Natural killer cell treated with Interleukin-12 subunit alpha and Interleukin-12 subunit beta and Interleukin-15 and Interleukin-18, amount 100 ng/mL, for 72 hours (primary cell): Measurements from ENCODE around the gene ABCC6. TPM values are rescaled to one million over a fixed set of nuclear protein-coding genes. Genes with fewer than 3 reads are reported as not detected.
"Not testable (repeated sequence)": the region's sequence is repeated elsewhere in the genome, so short reads cannot be mapped to it uniquely, and the experiment has no call there.

Experiments
- ATAC-seq, 2 donors: fragments of 150-1000 bp; cut with Tn5 transposase in 1 of 2; sonication (Bioruptor Pico), chemical (Tn5 transposase) in 1 of 2; 2 replicates each; pipeline ENCODE4 v1.10.0; 2021
- DNase-seq: peaks from one replicate; pipeline ENCODE4 v3.0.0; 2022; ENCODE audit warnings: low spot score
- H3K27ac Mint-ChIP-seq, 2 donors: 1 replicate in 1 of 2; 2 replicates in 1 of 2; pipeline ENCODE4 v1.8.0; 2022; ENCODE audit warnings: mixed read lengths in 2 of 2, mild to moderate bottlenecking in 1 of 2, moderate library complexity in 1 of 2
- H3K27me3 Mint-ChIP-seq, 2 donors: 1 replicate in 1 of 2; 2 replicates in 1 of 2; pipeline ENCODE4 v1.8.0; 2022; ENCODE audit warnings: mixed read lengths in 2 of 2
- H3K36me3 Mint-ChIP-seq: one replicate; pipeline ENCODE4 v1.8.0; 2022; ENCODE audit warnings: mixed read lengths
- H3K4me1 Mint-ChIP-seq, 2 donors: 1 replicate in 1 of 2; 2 replicates in 1 of 2; pipeline ENCODE4 v1.8.0; 2022; ENCODE audit warnings: low read depth in 2 of 2, mixed read lengths in 2 of 2, mild to moderate bottlenecking in 1 of 2
- H3K4me3 Mint-ChIP-seq: one replicate; pipeline ENCODE4 v1.8.0; 2022; ENCODE audit warnings: mixed read lengths
- H3K9me3 Mint-ChIP-seq: 2 replicates; pipeline ENCODE4 v1.8.0; 2022; ENCODE audit warnings: mixed read lengths
- total RNA-seq, 2 donors: library from RNA; stranded (reverse); gene quantifications; one replicate each; pipeline ENCODE4 v1.2.3, GENCODE V29; 2022

The ABCC6 gene
- total RNA-seq, 2 donors from 2014 or later: not detected

DNA sequence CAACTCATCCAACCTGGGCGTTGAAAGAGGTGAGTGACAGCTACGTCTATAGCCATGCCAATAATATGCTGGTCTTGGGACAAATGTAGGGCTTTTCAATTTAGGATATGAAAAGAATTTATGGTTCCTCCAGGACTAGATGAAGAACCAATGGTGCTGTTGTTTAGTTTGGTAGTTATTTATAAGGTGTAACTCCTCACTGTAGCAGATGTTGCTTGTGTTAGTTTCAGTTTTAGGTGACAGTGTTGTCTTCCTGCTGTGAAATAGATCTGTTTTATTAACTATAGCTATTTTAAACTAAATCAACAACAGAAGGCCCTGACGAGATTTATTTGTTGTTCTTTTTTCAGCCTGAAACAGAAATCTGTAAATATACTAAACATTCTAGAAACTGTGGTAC, 24.1 kb upstream of the ABCC6 start:
- not testable (repeated sequence) for DNase-seq, H3K36me3 Mint-ChIP-seq, H3K9me3 Mint-ChIP-seq, H3K27me3 Mint-ChIP-seq, ATAC-seq, H3K4me3 Mint-ChIP-seq, H3K4me1 Mint-ChIP-seq, H3K27ac Mint-ChIP-seq

- H3K27ac Mint-ChIP-seq, H3K36me3 Mint-ChIP-seq, ATAC-seq, H3K9me3 Mint-ChIP-seq, H3K4me3 Mint-ChIP-seq, DNase-seq, H3K27me3 Mint-ChIP-seq, H3K4me1 Mint-ChIP-seq: not testable (repeated sequence)
Measured at GRCh38 chr16:16246578-16247262, 23.4 kb upstream of the ABCC6 start.

DNA sequence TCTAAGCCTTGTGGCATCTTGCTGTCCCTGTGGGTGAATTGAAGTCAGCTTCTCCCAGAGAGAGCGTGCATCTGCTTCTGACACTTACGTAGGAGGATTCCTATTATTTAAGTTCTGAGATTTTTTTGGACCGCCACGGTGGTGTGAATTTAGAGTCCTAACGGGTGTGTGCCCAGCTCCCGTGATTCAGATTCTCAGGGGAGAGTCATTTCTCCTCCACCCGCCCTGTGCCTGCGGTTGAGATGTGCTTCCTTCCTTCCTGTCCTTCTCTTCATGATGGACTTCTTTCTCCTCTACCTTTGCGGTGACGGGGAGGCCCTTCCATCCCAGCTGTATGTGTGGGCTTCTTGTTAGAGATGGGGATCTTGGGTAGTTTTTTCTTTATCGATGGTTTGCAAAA, 20.6 kb upstream of the ABCC6 start:
- ATAC-seq, H3K27ac Mint-ChIP-seq, H3K9me3 Mint-ChIP-seq, H3K4me3 Mint-ChIP-seq, H3K27me3 Mint-ChIP-seq, DNase-seq, H3K36me3 Mint-ChIP-seq, H3K4me1 Mint-ChIP-seq: not testable (repeated sequence)

- not testable (repeated sequence) for DNase-seq, H3K27me3 Mint-ChIP-seq, ATAC-seq, H3K36me3 Mint-ChIP-seq, H3K4me1 Mint-ChIP-seq, H3K4me3 Mint-ChIP-seq, H3K9me3 Mint-ChIP-seq, H3K27ac Mint-ChIP-seq
Measured at GRCh38 chr16:16240667-16241066, 17.4 kb upstream of the ABCC6 start.

DNA sequence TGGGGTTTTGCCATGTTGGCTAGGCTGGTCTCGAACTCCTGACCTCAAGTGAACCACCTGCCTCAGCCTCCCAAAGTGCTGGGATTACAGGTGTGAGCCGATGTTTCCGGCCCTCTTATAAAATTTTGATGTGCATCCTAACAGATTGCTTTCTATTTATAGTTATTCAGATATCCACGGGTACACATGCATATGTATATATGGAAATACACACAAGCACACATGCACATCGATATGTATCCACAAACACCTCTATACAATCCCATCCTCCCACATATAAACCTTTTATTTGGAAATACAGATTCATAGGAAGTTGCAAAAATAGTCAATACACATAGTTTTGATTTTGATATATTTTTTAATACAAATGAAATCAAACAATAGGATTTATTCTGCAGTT, 14.4 kb upstream of the ABCC6 start:
- DNase-seq, H3K36me3 Mint-ChIP-seq, H3K27ac Mint-ChIP-seq, ATAC-seq, H3K27me3 Mint-ChIP-seq, H3K4me1 Mint-ChIP-seq, H3K9me3 Mint-ChIP-seq, H3K4me3 Mint-ChIP-seq: not testable (repeated sequence)

DNA sequence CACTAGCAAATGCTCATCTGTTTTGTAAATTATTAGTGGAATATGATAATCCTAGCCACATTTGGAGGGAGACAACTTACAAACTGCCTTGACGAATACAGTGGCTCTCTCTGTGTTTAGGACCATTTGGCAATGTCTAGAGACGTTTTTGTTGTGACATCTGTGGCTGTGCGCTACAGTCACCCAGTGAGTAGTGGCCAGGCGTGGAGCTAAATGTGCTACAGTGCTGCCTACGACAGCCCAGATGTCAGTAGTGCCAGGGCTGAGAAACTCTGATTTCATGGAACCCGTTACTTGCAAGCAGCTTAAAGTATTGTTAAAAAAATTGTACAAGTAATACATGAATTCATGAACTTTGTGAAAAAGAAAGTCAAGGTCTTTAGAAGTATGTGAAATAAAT, 13.8 kb upstream of the ABCC6 start:
- not testable (repeated sequence) for H3K4me3 Mint-ChIP-seq, DNase-seq, H3K9me3 Mint-ChIP-seq, H3K36me3 Mint-ChIP-seq, H3K27ac Mint-ChIP-seq, ATAC-seq, H3K4me1 Mint-ChIP-seq, H3K27me3 Mint-ChIP-seq

- not testable (repeated sequence) for H3K4me1 Mint-ChIP-seq, H3K36me3 Mint-ChIP-seq, H3K27me3 Mint-ChIP-seq, DNase-seq, H3K9me3 Mint-ChIP-seq, H3K27ac Mint-ChIP-seq
- peak overlapping the region; percentile 68 for H3K4me3 Mint-ChIP-seq
- ATAC-seq: peak in 1 of 2 donors; percentile 70
Measured at GRCh38 chr16:16232692-16233061, 9.4 kb upstream of the ABCC6 start.

DNA sequence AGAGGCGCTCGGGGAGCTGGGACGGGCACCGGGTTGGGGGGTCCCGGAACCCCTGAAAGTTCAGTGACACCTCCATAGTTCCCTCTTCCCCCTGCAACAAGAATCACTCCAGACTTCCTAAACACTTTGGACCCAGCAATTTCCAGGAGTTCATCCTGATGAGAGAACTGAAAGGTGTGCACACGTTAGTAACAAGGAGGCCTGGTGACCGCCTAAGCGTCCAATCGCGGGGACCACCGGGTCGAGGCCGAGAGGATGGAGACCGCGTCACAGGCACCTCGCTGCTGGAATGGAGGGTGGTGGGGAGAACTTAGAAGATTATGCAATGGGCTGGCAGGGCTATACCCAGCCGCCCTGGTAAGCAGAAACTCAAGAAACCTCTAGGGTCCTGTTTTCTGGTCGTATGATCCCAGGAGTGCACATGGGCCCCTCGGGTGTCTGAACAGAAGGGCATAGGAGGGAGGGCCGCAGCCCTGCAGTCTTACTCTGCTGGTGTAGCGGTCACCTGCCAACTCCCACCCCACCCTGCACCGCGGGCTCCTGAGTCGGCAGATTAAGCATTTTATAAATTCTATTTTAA, 458 bp upstream of the ABCC6 start:
- H3K27ac Mint-ChIP-seq, H3K9me3 Mint-ChIP-seq, H3K27me3 Mint-ChIP-seq, DNase-seq, H3K4me1 Mint-ChIP-seq, H3K4me3 Mint-ChIP-seq, H3K36me3 Mint-ChIP-seq: not testable (repeated sequence)
- ATAC-seq: peak; percentile 31 to 36

GRCh38 chr16:16221382-16221781, 1.9 kb downstream of the ABCC6 start:
- H3K4me3 Mint-ChIP-seq, H3K9me3 Mint-ChIP-seq, H3K27ac Mint-ChIP-seq, DNase-seq, H3K4me1 Mint-ChIP-seq, ATAC-seq, H3K36me3 Mint-ChIP-seq, H3K27me3 Mint-ChIP-seq: not testable (repeated sequence)

- not testable (repeated sequence) for H3K27me3 Mint-ChIP-seq, H3K4me1 Mint-ChIP-seq, H3K36me3 Mint-ChIP-seq, H3K27ac Mint-ChIP-seq, H3K9me3 Mint-ChIP-seq, DNase-seq, ATAC-seq, H3K4me3 Mint-ChIP-seq
Measured at GRCh38 chr16:16220449-16220848, 2.8 kb downstream of the ABCC6 start.

GRCh38 chr16:16218787-16219186, 4.5 kb downstream of the ABCC6 start:
- H3K4me3 Mint-ChIP-seq, H3K27ac Mint-ChIP-seq, H3K27me3 Mint-ChIP-seq, H3K4me1 Mint-ChIP-seq, H3K9me3 Mint-ChIP-seq, ATAC-seq, H3K36me3 Mint-ChIP-seq, DNase-seq: not testable (repeated sequence)

DNA sequence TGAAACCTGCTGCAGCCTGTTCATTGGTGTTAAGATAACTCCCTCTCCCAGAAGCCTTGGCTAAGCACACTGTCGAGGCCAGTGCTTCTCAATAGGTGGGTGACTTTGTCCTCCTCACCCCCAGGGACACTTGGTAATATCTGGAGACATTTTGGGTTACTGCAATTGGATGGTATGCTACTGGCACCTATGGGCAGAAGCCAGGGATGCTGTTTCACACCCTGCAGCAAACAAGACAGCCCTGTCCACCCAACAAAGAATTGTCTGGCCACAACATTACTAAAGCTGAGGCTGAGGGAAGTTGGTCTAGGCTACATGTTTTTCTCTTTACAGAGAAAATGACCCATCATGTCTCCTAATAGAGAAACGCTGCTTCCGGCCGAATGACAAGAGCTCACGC, 4.9 kb downstream of the ABCC6 start:
- ATAC-seq, H3K9me3 Mint-ChIP-seq, H3K4me1 Mint-ChIP-seq, H3K27ac Mint-ChIP-seq, H3K36me3 Mint-ChIP-seq, H3K27me3 Mint-ChIP-seq, DNase-seq, H3K4me3 Mint-ChIP-seq: not testable (repeated sequence)

DNA sequence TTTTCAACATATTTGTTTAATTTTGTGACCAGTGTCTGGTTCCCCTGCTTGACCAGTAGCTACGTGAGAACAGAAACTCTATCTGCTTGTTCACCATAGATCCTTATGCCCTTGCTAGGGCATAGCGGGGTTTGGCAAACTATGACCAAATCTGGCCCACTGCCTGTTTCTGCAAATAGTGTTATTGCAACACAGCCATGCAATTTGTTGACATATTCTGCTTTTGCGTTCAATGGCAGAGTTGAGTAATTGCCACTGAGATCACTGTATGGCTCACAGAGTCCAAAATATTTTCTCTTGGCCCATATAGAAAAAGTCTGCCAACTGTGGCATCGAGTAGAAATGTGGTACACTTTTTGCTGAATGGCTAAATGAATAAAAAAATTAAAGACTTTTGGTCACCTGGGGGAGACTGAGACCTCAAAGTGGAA, 9.4 kb downstream of the ABCC6 start:
- not testable (repeated sequence) for ATAC-seq, H3K27me3 Mint-ChIP-seq, H3K9me3 Mint-ChIP-seq, H3K27ac Mint-ChIP-seq, H3K4me1 Mint-ChIP-seq, DNase-seq, H3K4me3 Mint-ChIP-seq, H3K36me3 Mint-ChIP-seq

DNA sequence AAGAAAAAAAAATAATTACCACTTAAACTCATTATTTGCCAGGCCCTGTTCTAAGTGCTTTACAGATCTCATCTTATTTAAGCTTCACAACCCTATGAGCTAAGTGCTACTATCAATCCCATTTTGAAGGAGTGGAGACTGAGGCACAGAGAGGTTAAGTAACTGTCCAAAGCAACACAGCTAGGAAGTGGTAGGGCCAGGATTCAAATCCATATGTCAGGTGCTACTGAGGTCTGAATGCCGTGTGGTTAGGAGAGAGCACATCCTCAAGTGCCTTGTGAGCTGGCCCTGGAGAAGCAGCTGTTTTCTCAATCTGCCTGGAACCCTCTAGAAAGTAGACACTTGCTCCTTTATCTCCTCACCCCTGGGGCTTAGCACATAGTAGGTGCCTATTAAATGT, 11.9 kb downstream of the ABCC6 start:
- not testable (repeated sequence) for H3K4me1 Mint-ChIP-seq, ATAC-seq, H3K27ac Mint-ChIP-seq, H3K36me3 Mint-ChIP-seq, H3K9me3 Mint-ChIP-seq, DNase-seq, H3K27me3 Mint-ChIP-seq, H3K4me3 Mint-ChIP-seq

- DNase-seq, ATAC-seq, H3K36me3 Mint-ChIP-seq, H3K9me3 Mint-ChIP-seq, H3K4me3 Mint-ChIP-seq, H3K27ac Mint-ChIP-seq, H3K27me3 Mint-ChIP-seq, H3K4me1 Mint-ChIP-seq: not testable (repeated sequence)
Measured at GRCh38 chr16:16208461-16208860, 14.8 kb downstream of the ABCC6 start.
